Measurements from ENCODE around the gene CCDC40.

CCDC40 gene

GRCh38 chr17:80109066-80109660 is 72.7 kb downstream of the CCDC40 start:
- TF ChIP-seq POLR2AphosphoS5 (IDR thresholded peaks at IDR 0.05; ENCODE audit: low read depth, low read length), result no peak
- TF ChIP-seq TAF1 (IDR thresholded peaks at IDR 0.05; ENCODE audit: borderline replicate concordance, insufficient read depth, low read length), result no peak
- no peak for TF ChIP-seq FOXP2 (optimal IDR thresholded peaks at IDR 0.05; ENCODE audit: borderline replicate concordance, extremely low read depth, extremely low read length, insufficient read depth)
- no peak for TF ChIP-seq SIN3A (IDR thresholded peaks at IDR 0.05; ENCODE audit: borderline replicate concordance, insufficient read depth, low read length)
- no peak for TF ChIP-seq REST (IDR thresholded peaks at IDR 0.05; ENCODE audit: insufficient read depth in 1 of 2, low read depth in 2 of 2, low read length in 2 of 2)

- no peak for TF ChIP-seq SIN3A (IDR thresholded peaks at IDR 0.05; ENCODE audit: borderline replicate concordance, insufficient read depth, low read length)
These were observed 73.4 kb downstream of the CCDC40 start for GRCh38 chr17:80109713-80110446.

GRCh38 chr17:80110447-80110812 is 74.0 kb downstream of the CCDC40 start:
- TF ChIP-seq TAF1 (IDR thresholded peaks at IDR 0.05; ENCODE audit: borderline replicate concordance, insufficient read depth, low read length) (no peak), REST (IDR thresholded peaks at IDR 0.05; ENCODE audit: insufficient read depth in 1 of 2, low read depth in 2 of 2, low read length in 2 of 2) (no peak)

GRCh38 chr17:80110927-80111701 is 74.7 kb downstream of the CCDC40 start:
- TF ChIP-seq TAF1 (IDR thresholded peaks at IDR 0.05; ENCODE audit: borderline replicate concordance, insufficient read depth, low read length), result no peak
- TF ChIP-seq REST (IDR thresholded peaks at IDR 0.05; ENCODE audit: insufficient read depth in 1 of 2, low read depth in 2 of 2, low read length in 2 of 2), result no peak
- TF ChIP-seq FOXP2 (optimal IDR thresholded peaks at IDR 0.05; ENCODE audit: borderline replicate concordance, extremely low read depth, extremely low read length, insufficient read depth), result no peak

- TF ChIP-seq SIN3A (IDR thresholded peaks at IDR 0.05; ENCODE audit: borderline replicate concordance, insufficient read depth, low read length) (no peak), REST (IDR thresholded peaks at IDR 0.05; ENCODE audit: insufficient read depth in 1 of 2, low read depth in 2 of 2, low read length in 2 of 2) (no peak), FOXP2 (optimal IDR thresholded peaks at IDR 0.05; ENCODE audit: borderline replicate concordance, extremely low read depth, extremely low read length, insufficient read depth) (no peak), TAF1 (IDR thresholded peaks at IDR 0.05; ENCODE audit: borderline replicate concordance, insufficient read depth, low read length) (no peak)
These were observed 75.4 kb downstream of the CCDC40 start for GRCh38 chr17:80111702-80112470.

Measured in PFSK-1 (cell line).